Transverse colon (tissue), 3 donors: ENCODE results near the gene LLCFC1.

Experiments
- CTCF ChIP-seq, 5 experiments: fragments of 200-600 bp in 3 of 5; fragments of 450-650 bp in 2 of 5; sonication (generic) in 3 of 5; IDR thresholded peaks; 1 replicate in 2 of 5; 2 replicates in 3 of 5; pipeline ENCODE4 v1.5.1; 2016 to 2017; ENCODE audit warnings: antibody characterized with exemption in 5 of 5, inconsistent platforms in 3 of 5, mild to moderate bottlenecking in 2 of 5, moderate library complexity in 1 of 5
- EP300 ChIP-seq: sonication (generic); formaldehyde crosslinking; IDR thresholded peaks from one replicate; pipeline ENCODE4 v1.6.1; 2017; ENCODE audit warnings: antibody characterized with exemption, low read depth
- POLR2A ChIP-seq: fragments of 450-650 bp; IDR thresholded peaks from one replicate; pipeline ENCODE4 v1.6.1; 2016; ENCODE audit warnings: antibody characterized with exemption, mild to moderate bottlenecking, moderate library complexity

- TF ChIP-seq CTCF (IDR thresholded peaks at IDR 0.05) (no peak), POLR2A (no peak), EP300 (no peak)
These were observed 23.7 kb downstream of the LLCFC1 start for GRCh38 chr7:142962991-142963390.
